ENCODE measurements around the gene PXMP2.

Gene PXMP2

GRCh38 chr12:132723015-132723763 lies 35.8 kb downstream of the PXMP2 start:
- DNase-seq (ENCODE audit: low read depth in 2 of 2) = no peak

DNA sequence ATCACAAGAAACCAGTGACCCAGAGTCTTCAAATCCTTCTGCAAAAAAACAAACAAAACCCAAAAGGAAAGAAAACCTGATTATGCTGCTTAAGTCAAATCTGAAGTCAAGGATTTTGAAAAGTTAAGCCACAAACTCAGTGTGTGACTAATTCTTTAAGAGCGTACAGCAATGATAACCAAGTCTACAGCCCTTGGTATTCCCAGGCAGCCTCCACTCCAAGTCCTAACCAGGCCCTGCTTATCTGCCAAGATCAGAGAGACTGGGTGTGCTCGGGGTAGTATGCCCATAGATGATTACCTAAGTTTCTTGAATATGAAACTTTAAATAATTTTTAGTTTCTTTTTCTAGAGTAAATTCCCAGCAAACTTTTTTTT lies 36.4 kb downstream of the PXMP2 start:
- DNase-seq (ENCODE audit: low read depth in 2 of 2) = no peak

DNA sequence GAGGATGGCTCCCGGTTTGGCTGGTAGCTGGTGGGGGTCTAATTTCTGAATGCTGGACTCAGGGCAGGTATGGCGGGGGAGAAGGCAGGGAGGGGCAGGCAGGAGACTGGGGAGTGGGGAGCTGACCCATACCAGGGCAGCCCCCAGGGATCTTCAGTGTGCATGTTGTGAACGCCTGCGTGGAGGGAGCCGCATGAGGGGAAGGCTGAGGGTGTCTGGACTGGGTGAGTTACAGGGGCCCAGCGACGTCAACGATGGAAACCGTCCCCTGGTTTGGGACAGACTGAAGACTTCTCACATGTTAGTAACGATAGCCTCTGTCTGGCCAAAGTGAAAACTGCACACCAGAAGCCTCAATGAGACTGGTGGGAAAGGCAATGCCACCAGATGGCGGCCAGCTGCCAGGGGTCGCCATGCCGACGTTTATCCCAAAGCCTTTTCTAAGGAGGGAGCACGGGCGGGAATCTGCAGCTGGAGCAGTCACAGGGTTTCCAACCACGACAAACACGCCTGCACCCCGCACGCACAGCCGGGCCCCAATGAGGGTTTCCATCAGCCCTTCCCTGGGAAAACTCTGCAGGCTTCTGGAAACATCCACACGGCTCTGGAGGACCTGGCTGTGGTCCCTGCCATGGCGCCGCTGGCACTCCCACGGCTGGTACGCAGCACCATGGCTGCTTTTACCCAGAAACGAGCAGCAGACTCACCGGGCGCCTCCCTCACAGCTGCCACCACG lies 37.3 kb downstream of the PXMP2 start:
- no peak for DNase-seq (ENCODE audit: low read depth in 2 of 2)

DNA sequence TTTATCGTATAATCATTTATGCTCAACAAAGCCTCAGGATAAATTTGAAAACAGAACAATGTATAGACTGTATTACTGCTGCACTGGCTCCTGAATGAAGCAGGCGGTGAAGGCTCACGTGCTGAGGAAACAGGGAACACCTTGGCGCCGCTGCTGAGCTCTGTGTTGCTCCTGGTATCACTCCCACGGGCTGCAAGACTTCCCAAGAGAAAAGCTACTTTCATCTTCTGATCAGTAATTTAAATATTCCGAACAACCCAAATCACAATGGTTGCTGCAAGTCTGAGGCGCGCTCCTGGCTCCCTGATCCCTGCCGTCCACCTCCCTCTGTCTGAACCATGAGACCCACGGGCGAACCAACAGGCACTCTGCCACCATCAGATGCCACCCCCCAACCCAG lies 39.0 kb downstream of the PXMP2 start:
- DNase-seq (ENCODE audit: low read depth in 2 of 2) = no peak

GRCh38 chr12:132727091-132727794 lies 39.9 kb downstream of the PXMP2 start:
- DNase-seq (ENCODE audit: low read depth in 2 of 2) = no peak

- DNase-seq (ENCODE audit: low read depth in 2 of 2) = no peak
Observed at GRCh38 chr12:132728502-132728901, 41.1 kb downstream of the PXMP2 start.

- no peak for DNase-seq (ENCODE audit: low read depth in 2 of 2)
Observed at GRCh38 chr12:132729541-132730320, 42.3 kb downstream of the PXMP2 start.

DNA sequence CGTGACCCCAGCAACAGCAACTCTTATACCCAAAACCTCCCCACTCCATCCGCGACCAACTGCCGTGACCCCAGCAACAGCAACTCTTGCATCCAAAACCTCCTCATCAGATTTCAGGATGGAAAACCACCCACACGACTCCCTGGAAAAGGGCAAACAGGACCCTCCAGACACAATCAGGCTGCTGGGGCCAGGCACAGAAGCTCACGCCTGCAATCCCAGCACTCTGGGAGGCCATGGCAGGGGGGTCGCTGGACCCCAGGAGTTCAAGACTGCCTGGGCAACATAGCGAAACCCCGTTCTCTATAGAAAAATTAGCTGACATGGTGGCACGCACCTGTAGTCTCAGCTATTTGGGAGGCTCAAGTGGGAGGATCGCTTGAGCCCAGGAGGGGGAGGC lies 43.0 kb downstream of the PXMP2 start:
- DNase-seq (ENCODE audit: low read depth in 2 of 2) = no peak

DNA sequence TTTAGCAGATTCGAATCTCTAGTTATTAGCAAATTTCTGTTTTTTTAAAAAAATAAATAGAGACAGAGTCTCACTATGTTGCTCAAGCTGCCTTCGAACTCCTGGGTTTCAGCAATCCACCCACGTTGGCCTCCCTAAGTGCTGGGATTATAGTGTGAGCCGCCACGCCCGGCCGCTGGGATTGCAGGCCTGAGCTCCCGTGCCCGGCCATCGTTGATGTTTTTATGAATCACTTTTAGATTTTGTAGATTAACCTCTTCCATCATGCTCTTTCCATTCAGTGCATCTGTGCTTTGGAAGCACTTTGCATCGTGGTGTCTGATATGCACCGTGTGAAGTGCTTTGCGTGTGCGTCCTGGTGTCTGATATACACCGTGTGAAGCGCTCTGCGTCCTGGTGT lies 44.2 kb downstream of the PXMP2 start:
- DNase-seq (ENCODE audit: low read depth in 2 of 2) = no peak

DNA sequence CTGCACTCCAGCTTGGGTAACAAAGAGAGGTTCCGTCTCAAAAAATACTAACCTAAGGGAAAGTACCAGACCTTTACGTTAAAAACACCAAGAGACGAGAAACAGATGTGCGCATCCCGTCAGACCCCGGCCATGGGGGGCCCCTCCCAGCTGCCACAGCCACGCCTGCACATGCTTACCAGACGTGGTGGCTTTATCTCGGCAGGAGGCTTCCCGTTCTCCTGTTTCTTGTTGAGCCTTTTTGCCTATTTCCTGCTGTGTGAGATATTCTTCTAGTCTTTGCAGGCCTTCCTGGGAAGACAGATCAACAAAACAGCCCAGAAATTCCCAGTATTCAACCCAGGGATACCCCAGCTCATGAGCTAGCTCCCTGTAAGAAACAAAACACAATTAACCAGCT lies 46.8 kb downstream of the PXMP2 start:
- DNase-seq (ENCODE audit: low read depth in 2 of 2) = no peak

- no peak for DNase-seq (ENCODE audit: low read depth in 2 of 2)
Observed at GRCh38 chr12:132735496-132735895, 48.1 kb downstream of the PXMP2 start.

- no peak for DNase-seq (ENCODE audit: low read depth in 2 of 2)
Observed at GRCh38 chr12:132736378-132736777, 49.0 kb downstream of the PXMP2 start.

GRCh38 chr12:132736913-132737312 lies 49.5 kb downstream of the PXMP2 start:
- no peak for DNase-seq (ENCODE audit: low read depth in 2 of 2)

GRCh38 chr12:132739600-132740312 lies 52.4 kb downstream of the PXMP2 start:
- DNase-seq (ENCODE audit: low read depth in 2 of 2) = no peak

- no peak for DNase-seq (ENCODE audit: low read depth in 2 of 2)
Observed at GRCh38 chr12:132740313-132740646, 52.9 kb downstream of the PXMP2 start.

DNA sequence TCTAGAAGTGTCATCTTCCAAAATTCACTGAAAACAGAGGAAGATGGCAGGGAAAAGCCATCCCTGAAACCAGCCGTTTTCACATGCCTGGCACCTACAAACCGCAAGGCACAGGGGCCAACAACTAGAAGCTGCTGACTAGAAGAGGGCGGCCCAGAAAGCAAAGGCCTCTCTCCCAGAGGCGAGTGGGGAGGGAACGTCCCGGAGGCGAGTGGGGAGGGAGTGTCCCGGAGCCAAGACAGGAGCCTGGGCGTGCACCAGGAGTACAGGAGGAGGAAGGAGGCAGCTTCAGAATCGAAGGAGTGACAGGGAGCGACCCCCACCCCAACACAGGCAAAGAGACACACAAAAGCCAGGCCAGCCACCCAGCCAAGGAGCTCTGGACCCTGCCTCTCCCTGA lies 53.3 kb downstream of the PXMP2 start:
- no peak for DNase-seq (ENCODE audit: low read depth in 2 of 2)

DNA sequence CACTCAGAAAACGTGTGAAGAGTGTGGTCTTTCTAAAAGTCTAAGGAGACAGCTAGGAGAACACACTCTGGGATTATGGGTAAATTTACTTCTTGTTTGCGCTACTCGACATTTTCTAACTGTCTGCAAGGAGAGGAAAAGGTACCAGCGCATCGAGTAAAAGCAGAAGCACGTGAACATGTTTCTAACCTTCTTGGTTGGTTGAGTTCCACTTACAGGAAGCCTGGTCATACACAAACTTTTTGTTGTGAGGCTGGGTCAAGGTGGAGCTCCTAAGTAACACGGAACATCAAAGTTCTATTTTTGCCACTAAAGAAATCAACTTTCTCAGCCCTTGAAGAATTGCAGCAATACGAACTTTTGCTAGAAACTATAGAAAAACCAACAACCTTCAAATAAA lies 54.2 kb downstream of the PXMP2 start:
- no peak for DNase-seq (ENCODE audit: low read depth in 2 of 2)

DNA sequence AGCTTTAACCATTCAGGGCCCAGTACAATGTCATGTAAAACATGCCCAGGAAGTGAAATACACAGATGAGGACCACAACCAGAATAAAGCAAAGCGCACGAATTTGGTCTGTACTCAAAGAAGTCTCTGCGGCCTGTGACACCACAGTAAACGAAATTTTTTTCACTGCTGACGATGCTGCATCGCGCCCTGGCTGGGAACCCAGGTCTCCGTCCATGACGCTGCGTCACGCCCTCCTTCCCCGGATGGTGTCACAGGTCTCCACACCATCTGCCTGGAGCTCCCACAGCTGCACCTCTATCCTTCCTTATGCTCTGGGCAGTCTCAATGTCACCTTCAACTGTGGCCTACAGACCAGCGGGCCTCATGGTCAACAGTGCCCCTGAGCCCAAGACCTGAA lies 56.4 kb downstream of the PXMP2 start:
- DNase-seq (ENCODE audit: low read depth in 2 of 2) = no peak

GRCh38 chr12:132746613-132747012 lies 59.2 kb downstream of the PXMP2 start:
- no peak for DNase-seq (ENCODE audit: low read depth in 2 of 2)

GRCh38 chr12:132747395-132747794 lies 60.0 kb downstream of the PXMP2 start:
- no peak for DNase-seq (ENCODE audit: low read depth in 2 of 2)

- no peak for DNase-seq (ENCODE audit: low read depth in 2 of 2)
Observed at GRCh38 chr12:132747896-132748295, 60.5 kb downstream of the PXMP2 start.

DNA sequence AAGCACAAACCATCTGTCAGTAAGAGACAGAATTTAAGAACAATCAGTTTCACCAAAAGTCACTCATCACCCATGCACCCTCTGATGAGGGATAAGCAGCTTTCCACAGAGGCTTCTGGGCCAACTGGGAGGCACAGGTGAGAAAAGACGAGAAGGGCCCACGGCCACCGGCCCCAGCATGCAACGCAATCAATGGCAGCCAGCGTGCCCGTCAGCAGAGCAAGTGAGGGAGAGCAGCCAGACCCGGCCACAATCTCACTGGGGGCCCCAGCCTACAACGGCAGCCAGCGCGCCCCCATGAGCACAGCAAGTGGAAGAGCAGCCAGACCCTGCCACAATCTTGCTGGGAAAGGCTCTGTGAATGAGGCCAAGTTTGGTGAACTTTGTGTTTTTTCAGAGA lies 60.9 kb downstream of the PXMP2 start:
- no peak for DNase-seq (ENCODE audit: low read depth in 2 of 2)
